ENCODE data around the gene MPDZ.

Gene MPDZ

DNA sequence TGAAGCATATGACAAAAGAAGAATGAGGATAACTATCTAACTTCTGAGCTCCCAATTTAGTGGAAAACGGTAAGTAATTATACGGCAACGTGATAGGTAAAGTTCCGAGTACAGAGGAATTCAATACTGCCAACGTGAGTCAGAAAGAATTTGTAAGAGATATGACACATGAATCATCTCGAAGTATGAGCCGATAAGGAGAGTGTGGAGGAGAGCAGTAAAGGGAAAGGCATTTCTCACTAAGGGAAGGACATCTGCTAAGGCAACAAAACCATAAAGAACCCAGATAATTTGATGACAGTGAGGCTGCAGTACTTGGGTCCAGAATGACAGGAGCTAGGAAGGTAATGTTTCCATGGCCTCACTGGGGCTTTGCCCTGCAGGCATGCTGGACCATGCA is 11.0 kb downstream of the MPDZ start (continued):
- no peak for TF ChIP-seq ZNF146 (tag by site-specific recombination; IDR thresholded peaks at IDR 0.05)
- TF ChIP-seq TCF7L2 (IDR thresholded peaks at IDR 0.05; ENCODE audit: borderline replicate concordance, low read depth, low read length) = no peak
- TF ChIP-seq ZNF558 (tag by site-specific recombination; IDR thresholded peaks at IDR 0.05) = no peak
- TF ChIP-seq ZNF529 (tag by site-specific recombination; IDR thresholded peaks at IDR 0.05; ENCODE audit: insufficient replicate concordance) = no peak
- TF ChIP-seq, protein P1, sequence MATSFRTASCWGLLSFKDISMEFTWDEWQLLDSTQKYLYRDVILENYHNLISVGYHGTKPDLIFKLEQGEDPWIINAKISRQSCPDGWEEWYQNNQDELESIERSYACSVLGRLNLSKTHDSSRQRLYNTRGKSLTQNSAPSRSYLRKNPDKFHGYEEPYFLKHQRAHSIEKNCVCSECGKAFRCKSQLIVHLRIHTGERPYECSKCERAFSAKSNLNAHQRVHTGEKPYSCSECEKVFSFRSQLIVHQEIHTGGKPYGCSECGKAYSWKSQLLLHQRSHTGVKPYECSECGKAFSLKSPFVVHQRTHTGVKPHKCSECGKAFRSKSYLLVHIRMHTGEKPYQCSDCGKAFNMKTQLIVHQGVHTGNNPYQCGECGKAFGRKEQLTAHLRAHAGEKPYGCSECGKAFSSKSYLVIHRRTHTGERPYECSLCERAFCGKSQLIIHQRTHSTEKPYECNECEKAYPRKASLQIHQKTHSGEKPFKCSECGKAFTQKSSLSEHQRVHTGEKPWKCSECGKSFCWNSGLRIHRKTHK (tag by site-specific recombination; IDR thresholded peaks at IDR 0.05) = no peak
- no peak for TF ChIP-seq ZNF548 (tag by site-specific recombination; IDR thresholded peaks at IDR 0.05)
- TF ChIP-seq ZFP37 (tag by site-specific recombination; IDR thresholded peaks at IDR 0.05) = peak; percentile 92
- peak; percentile 95 for TF ChIP-seq SP7 (tag by site-specific recombination; IDR thresholded peaks at IDR 0.05)
- no peak for TF ChIP-seq ZNF549 (tag by site-specific recombination; IDR thresholded peaks at IDR 0.05)
- TF ChIP-seq ZNF624 (tag by site-specific recombination; IDR thresholded peaks at IDR 0.05) = no peak
- TF ChIP-seq PRDM1 (tag by site-specific recombination; IDR thresholded peaks at IDR 0.05) = peak; percentile 90
- TF ChIP-seq, protein P2, sequence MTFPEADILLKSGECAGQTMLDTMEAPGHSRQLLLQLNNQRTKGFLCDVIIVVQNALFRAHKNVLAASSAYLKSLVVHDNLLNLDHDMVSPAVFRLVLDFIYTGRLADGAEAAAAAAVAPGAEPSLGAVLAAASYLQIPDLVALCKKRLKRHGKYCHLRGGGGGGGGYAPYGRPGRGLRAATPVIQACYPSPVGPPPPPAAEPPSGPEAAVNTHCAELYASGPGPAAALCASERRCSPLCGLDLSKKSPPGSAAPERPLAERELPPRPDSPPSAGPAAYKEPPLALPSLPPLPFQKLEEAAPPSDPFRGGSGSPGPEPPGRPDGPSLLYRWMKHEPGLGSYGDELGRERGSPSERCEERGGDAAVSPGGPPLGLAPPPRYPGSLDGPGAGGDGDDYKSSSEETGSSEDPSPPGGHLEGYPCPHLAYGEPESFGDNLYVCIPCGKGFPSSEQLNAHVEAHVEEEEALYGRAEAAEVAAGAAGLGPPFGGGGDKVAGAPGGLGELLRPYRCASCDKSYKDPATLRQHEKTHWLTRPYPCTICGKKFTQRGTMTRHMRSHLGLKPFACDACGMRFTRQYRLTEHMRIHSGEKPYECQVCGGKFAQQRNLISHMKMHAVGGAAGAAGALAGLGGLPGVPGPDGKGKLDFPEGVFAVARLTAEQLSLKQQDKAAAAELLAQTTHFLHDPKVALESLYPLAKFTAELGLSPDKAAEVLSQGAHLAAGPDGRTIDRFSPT (tag by site-specific recombination; IDR thresholded peaks at IDR 0.05) = peak; percentile 89
- 0 out of 2 replicates have a peak, but pooled peaks have one; percentile 26 for TF ChIP-seq ZNF10 (tag by site-specific recombination; IDR thresholded peaks at IDR 0.05)
- TF ChIP-seq, protein P3, sequence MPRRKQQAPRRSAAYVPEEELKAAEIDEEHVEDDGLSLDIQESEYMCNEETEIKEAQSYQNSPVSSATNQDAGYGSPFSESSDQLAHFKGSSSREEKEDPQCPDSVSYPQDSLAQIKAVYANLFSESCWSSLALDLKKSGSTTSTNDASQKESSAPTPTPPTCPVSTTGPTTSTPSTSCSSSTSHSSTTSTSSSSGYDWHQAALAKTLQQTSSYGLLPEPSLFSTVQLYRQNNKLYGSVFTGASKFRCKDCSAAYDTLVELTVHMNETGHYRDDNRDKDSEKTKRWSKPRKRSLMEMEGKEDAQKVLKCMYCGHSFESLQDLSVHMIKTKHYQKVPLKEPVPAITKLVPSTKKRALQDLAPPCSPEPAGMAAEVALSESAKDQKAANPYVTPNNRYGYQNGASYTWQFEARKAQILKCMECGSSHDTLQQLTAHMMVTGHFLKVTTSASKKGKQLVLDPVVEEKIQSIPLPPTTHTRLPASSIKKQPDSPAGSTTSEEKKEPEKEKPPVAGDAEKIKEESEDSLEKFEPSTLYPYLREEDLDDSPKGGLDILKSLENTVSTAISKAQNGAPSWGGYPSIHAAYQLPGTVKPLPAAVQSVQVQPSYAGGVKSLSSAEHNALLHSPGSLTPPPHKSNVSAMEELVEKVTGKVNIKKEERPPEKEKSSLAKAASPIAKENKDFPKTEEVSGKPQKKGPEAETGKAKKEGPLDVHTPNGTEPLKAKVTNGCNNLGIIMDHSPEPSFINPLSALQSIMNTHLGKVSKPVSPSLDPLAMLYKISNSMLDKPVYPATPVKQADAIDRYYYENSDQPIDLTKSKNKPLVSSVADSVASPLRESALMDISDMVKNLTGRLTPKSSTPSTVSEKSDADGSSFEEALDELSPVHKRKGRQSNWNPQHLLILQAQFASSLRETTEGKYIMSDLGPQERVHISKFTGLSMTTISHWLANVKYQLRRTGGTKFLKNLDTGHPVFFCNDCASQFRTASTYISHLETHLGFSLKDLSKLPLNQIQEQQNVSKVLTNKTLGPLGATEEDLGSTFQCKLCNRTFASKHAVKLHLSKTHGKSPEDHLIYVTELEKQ (tag by site-specific recombination; IDR thresholded peaks at IDR 0.05; ENCODE audit: borderline replicate concordance) = peak; percentile 90
- no peak for TF ChIP-seq GFI1B (tag by site-specific recombination; IDR thresholded peaks at IDR 0.05)
- peak; percentile 62 for TF ChIP-seq SETDB1 (IDR thresholded peaks at IDR 0.05; ENCODE audit: insufficient read length, low read length)
- TF ChIP-seq, protein P4, sequence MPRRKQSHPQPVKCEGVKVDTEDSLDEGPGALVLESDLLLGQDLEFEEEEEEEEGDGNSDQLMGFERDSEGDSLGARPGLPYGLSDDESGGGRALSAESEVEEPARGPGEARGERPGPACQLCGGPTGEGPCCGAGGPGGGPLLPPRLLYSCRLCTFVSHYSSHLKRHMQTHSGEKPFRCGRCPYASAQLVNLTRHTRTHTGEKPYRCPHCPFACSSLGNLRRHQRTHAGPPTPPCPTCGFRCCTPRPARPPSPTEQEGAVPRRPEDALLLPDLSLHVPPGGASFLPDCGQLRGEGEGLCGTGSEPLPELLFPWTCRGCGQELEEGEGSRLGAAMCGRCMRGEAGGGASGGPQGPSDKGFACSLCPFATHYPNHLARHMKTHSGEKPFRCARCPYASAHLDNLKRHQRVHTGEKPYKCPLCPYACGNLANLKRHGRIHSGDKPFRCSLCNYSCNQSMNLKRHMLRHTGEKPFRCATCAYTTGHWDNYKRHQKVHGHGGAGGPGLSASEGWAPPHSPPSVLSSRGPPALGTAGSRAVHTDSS (tag by site-specific recombination; IDR thresholded peaks at IDR 0.05) = no peak
- TF ChIP-seq ZXDB (tag by site-specific recombination; IDR thresholded peaks at IDR 0.05) = peak; percentile 82
- TF ChIP-seq, protein P5, sequence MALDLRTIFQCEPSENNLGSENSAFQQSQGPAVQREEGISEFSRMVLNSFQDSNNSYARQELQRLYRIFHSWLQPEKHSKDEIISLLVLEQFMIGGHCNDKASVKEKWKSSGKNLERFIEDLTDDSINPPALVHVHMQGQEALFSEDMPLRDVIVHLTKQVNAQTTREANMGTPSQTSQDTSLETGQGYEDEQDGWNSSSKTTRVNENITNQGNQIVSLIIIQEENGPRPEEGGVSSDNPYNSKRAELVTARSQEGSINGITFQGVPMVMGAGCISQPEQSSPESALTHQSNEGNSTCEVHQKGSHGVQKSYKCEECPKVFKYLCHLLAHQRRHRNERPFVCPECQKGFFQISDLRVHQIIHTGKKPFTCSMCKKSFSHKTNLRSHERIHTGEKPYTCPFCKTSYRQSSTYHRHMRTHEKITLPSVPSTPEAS (tag by site-specific recombination; IDR thresholded peaks at IDR 0.05) = no peak
- TF ChIP-seq ZBTB20 (tag by site-specific recombination; IDR thresholded peaks at IDR 0.05) = no peak
- TF ChIP-seq ZSCAN23 (tag by site-specific recombination; IDR thresholded peaks at IDR 0.05) = peak; percentile 75; the same call in 1 of the 2 replicates
- peak; percentile 74 for TF ChIP-seq ZNF24 (tag by site-specific recombination; IDR thresholded peaks at IDR 0.05)
- TF ChIP-seq, protein P6, sequence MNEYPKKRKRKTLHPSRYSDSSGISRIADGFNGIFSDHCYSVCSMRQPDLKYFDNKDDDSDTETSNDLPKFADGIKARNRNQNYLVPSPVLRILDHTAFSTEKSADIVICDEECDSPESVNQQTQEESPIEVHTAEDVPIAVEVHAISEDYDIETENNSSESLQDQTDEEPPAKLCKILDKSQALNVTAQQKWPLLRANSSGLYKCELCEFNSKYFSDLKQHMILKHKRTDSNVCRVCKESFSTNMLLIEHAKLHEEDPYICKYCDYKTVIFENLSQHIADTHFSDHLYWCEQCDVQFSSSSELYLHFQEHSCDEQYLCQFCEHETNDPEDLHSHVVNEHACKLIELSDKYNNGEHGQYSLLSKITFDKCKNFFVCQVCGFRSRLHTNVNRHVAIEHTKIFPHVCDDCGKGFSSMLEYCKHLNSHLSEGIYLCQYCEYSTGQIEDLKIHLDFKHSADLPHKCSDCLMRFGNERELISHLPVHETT (tag by site-specific recombination; IDR thresholded peaks at IDR 0.05) = peak; percentile 89; the same call in 1 of the 2 replicates
- TF ChIP-seq KLF10 (tag by site-specific recombination; IDR thresholded peaks at IDR 0.05) = no peak
- TF ChIP-seq MZF1 (tag by site-specific recombination; IDR thresholded peaks at IDR 0.05; ENCODE audit: borderline replicate concordance) = no peak
- TF ChIP-seq KLF8 (tag by site-specific recombination; IDR thresholded peaks at IDR 0.05) = peak; percentile 80
- TF ChIP-seq TRIM28 (IDR thresholded peaks at IDR 0.05; ENCODE audit: borderline replicate concordance, low read length) = no peak
- TF ChIP-seq ZNF510 (tag by site-specific recombination; IDR thresholded peaks at IDR 0.05; ENCODE audit: insufficient replicate concordance) = no peak
- TF ChIP-seq, protein P7, sequence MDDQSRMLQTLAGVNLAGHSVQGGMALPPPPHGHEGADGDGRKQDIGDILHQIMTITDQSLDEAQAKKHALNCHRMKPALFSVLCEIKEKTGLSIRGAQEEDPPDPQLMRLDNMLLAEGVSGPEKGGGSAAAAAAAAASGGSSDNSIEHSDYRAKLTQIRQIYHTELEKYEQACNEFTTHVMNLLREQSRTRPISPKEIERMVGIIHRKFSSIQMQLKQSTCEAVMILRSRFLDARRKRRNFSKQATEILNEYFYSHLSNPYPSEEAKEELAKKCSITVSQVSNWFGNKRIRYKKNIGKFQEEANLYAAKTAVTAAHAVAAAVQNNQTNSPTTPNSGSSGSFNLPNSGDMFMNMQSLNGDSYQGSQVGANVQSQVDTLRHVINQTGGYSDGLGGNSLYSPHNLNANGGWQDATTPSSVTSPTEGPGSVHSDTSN (CRISPR knock-in tag; IDR thresholded peaks at IDR 0.05) = no peak
